ENCODE measurements around the gene YEATS2. TPM values are rescaled to one million over a fixed set of nuclear protein-coding genes. Genes with fewer than 3 reads are reported as not detected.
A peak's percentile ranks its signal among the peaks of the same experiment; 100 is the strongest.
"Not testable (repeated sequence)": the region's sequence is repeated elsewhere in the genome, so short reads cannot be mapped to it uniquely, and the experiment has no call there.

Gene YEATS2
- total and polyA plus RNA-seq, 4 experiments from 2014 or later, result 1.6 to 26.9 (median 16.6) TPM

GRCh38 chr3:183733553-183733952, 36.0 kb downstream of the YEATS2 start:
- Histone ChIP-seq H3K36me3 (ENCODE audit: insufficient read depth, low read length) (peaks cover 31% of the 10 kb centered on the region), H3K4me1 (ENCODE audit: insufficient read depth, low read length) (no peaks in the 10 kb centered on the region), H3K4me3 (ENCODE audit: low read length in 2 of 2) (no peak overlapping the region), H3K9me3 (ENCODE audit: control insufficient read depth in 1 of 2, low read length in 2 of 2) (no peaks in the 10 kb centered on the region), H3K27ac (ENCODE audit: low read depth, low read length) (no peak overlapping the region), H3K27me3 (ENCODE audit: insufficient read depth, low read length) (no peaks in the 10 kb centered on the region)
- H3K4me1 Mint-ChIP-seq, result peaks cover 0 to 6% (median under 1%) of the 10 kb centered on the region in 4 donors
- POLR2A ChIA-PET (ENCODE audit: partially characterized antibody), result no interaction called here
- no peak for DNase-seq
- no peaks in the 10 kb centered on the region for H3K9me3 Mint-ChIP-seq
- intact Hi-C loops (cut with micrococcal nuclease), result no loop called here
- peak overlapping the region in 1 of 7 donors; percentile 1 for H3K27ac Mint-ChIP-seq
- no peak overlapping the region for H3K4me3 Mint-ChIP-seq
- CTCF ChIA-PET (ENCODE audit: partially characterized antibody), result no interaction called here
- peaks cover 71 to 76% of the 10 kb centered on the region in 2 donors for H3K36me3 Mint-ChIP-seq
- no peaks in the 10 kb centered on the region for H3K27me3 Mint-ChIP-seq

- no peak overlapping the region for H3K4me3 ChIP-seq (ENCODE audit: low read length in 2 of 2)
- H3K4me1 ChIP-seq (ENCODE audit: insufficient read depth, low read length), result no peaks in the 10 kb centered on the region
- no peaks in the 10 kb centered on the region for H3K9me3 ChIP-seq (ENCODE audit: control insufficient read depth in 1 of 2, low read length in 2 of 2)
- Mint-ChIP-seq H3K36me3 (peaks cover 64 to 66% of the 10 kb centered on the region in 2 donors), H3K4me3 (no peak overlapping the region), H3K9me3 (no peaks in the 10 kb centered on the region), H3K27ac (peak overlapping the region in 1 of 7 donors; percentile 10), H3K4me1 (peaks cover 0 to 6% (median under 1%) of the 10 kb centered on the region in 4 donors), H3K27me3 (no peaks in the 10 kb centered on the region)
- peaks cover 28% of the 10 kb centered on the region for H3K36me3 ChIP-seq (ENCODE audit: insufficient read depth, low read length)
- POLR2A ChIA-PET (ENCODE audit: partially characterized antibody), result no interaction called here
- no peak for DNase-seq
- intact Hi-C loops (cut with micrococcal nuclease), result no loop called here
- H3K27me3 ChIP-seq (ENCODE audit: insufficient read depth, low read length), result no peaks in the 10 kb centered on the region
- CTCF ChIA-PET (ENCODE audit: partially characterized antibody), result interaction anchor here (1.0 kb wide), 1 partner anchor 262 kb away, joined by 3 read pairs; no protein-coding TSS in a partner anchor
- H3K27ac ChIP-seq (ENCODE audit: low read depth, low read length), result no peak overlapping the region
Observed at GRCh38 chr3:183734750-183735494, 37.3 kb downstream of the YEATS2 start.

GRCh38 chr3:183737116-183737515, 39.5 kb downstream of the YEATS2 start:
- POLR2A ChIA-PET (ENCODE audit: partially characterized antibody), result no interaction called here
- no peak overlapping the region for H3K27ac Mint-ChIP-seq
- H3K4me3 ChIP-seq (ENCODE audit: low read length in 2 of 2), result no peak overlapping the region
- DNase-seq, result no peak
- H3K4me1 Mint-ChIP-seq, result peaks cover 0 to 5% (median 0%) of the 10 kb centered on the region in 4 donors
- no peak overlapping the region for H3K27ac ChIP-seq (ENCODE audit: low read depth, low read length)
- H3K9me3 Mint-ChIP-seq, result no peaks in the 10 kb centered on the region
- peaks cover 28% of the 10 kb centered on the region for H3K36me3 ChIP-seq (ENCODE audit: insufficient read depth, low read length)
- H3K27me3 ChIP-seq (ENCODE audit: insufficient read depth, low read length), result no peaks in the 10 kb centered on the region
- H3K36me3 Mint-ChIP-seq, result peaks cover 55 to 57% of the 10 kb centered on the region in 2 donors
- no peaks in the 10 kb centered on the region for H3K9me3 ChIP-seq (ENCODE audit: control insufficient read depth in 1 of 2, low read length in 2 of 2)
- intact Hi-C loops (cut with micrococcal nuclease), result no loop called here
- no peaks in the 10 kb centered on the region for H3K4me1 ChIP-seq (ENCODE audit: insufficient read depth, low read length)
- no peak overlapping the region for H3K4me3 Mint-ChIP-seq
- H3K27me3 Mint-ChIP-seq, result no peaks in the 10 kb centered on the region
- CTCF ChIA-PET (ENCODE audit: partially characterized antibody), result no interaction called here

GRCh38 chr3:183740154-183740553, 42.6 kb downstream of the YEATS2 start:
- H3K4me3 Mint-ChIP-seq; POLR2A ChIA-PET (ENCODE audit: partially characterized antibody); CTCF ChIA-PET (ENCODE audit: partially characterized antibody); H3K4me1 Mint-ChIP-seq; H3K4me3 ChIP-seq (ENCODE audit: low read length in 2 of 2); H3K9me3 ChIP-seq (ENCODE audit: control insufficient read depth in 1 of 2, low read length in 2 of 2); H3K27ac ChIP-seq (ENCODE audit: low read depth, low read length); H3K9me3 Mint-ChIP-seq; H3K27me3 Mint-ChIP-seq; H3K4me1 ChIP-seq (ENCODE audit: insufficient read depth, low read length); DNase-seq; H3K27me3 ChIP-seq (ENCODE audit: insufficient read depth, low read length); intact Hi-C loops (cut with micrococcal nuclease): not testable (repeated sequence)
- Mint-ChIP-seq H3K27ac (peak overlapping the region in 2 of 7 donors; percentile 14 to 65), H3K36me3 (peaks cover 38 to 39% of the 10 kb centered on the region in 2 donors)
- H3K36me3 ChIP-seq (ENCODE audit: insufficient read depth, low read length), result peaks cover 21% of the 10 kb centered on the region

- Histone ChIP-seq H3K27ac (ENCODE audit: low read depth, low read length) (no peak overlapping the region), H3K4me3 (ENCODE audit: low read length in 2 of 2) (no peak overlapping the region), H3K9me3 (ENCODE audit: control insufficient read depth in 1 of 2, low read length in 2 of 2) (no peaks in the 10 kb centered on the region), H3K27me3 (ENCODE audit: insufficient read depth, low read length) (no peaks in the 10 kb centered on the region), H3K36me3 (ENCODE audit: insufficient read depth, low read length) (no peaks in the 10 kb centered on the region), H3K4me1 (ENCODE audit: insufficient read depth, low read length) (no peaks in the 10 kb centered on the region)
- no peaks in the 10 kb centered on the region for H3K9me3 Mint-ChIP-seq
- intact Hi-C loops (cut with micrococcal nuclease), result no loop called here
- no peak for DNase-seq
- H3K27me3 Mint-ChIP-seq, result no peaks in the 10 kb centered on the region
- H3K27ac Mint-ChIP-seq, result no peak overlapping the region
- ChIA-PET CTCF (ENCODE audit: partially characterized antibody) (no interaction called here), POLR2A (ENCODE audit: partially characterized antibody) (no interaction called here)
- peaks cover 29 to 32% of the 10 kb centered on the region in 2 donors for H3K36me3 Mint-ChIP-seq
- no peaks in the 10 kb centered on the region for H3K4me1 Mint-ChIP-seq
- no peak overlapping the region for H3K4me3 Mint-ChIP-seq
Observed at GRCh38 chr3:183743231-183743630, 45.6 kb downstream of the YEATS2 start.

- no peaks in the 10 kb centered on the region for H3K27me3 Mint-ChIP-seq
- ChIA-PET CTCF (ENCODE audit: partially characterized antibody) (no interaction called here), POLR2A (ENCODE audit: partially characterized antibody) (no interaction called here)
- no peaks in the 10 kb centered on the region for H3K36me3 ChIP-seq (ENCODE audit: insufficient read depth, low read length)
- no peaks in the 10 kb centered on the region for H3K9me3 Mint-ChIP-seq
- intact Hi-C loops (cut with micrococcal nuclease), result no loop called here
- H3K4me1 Mint-ChIP-seq, result no peaks in the 10 kb centered on the region
- peaks cover 37 to 42% of the 10 kb centered on the region in 2 donors for H3K36me3 Mint-ChIP-seq
- no peaks in the 10 kb centered on the region for H3K9me3 ChIP-seq (ENCODE audit: control insufficient read depth in 1 of 2, low read length in 2 of 2)
- no peak overlapping the region for H3K4me3 Mint-ChIP-seq
- peak overlapping the region in 2 of 7 donors; percentile 48 to 67 for H3K27ac Mint-ChIP-seq
- no peak for DNase-seq
- no peak overlapping the region for H3K4me3 ChIP-seq (ENCODE audit: low read length in 2 of 2)
- H3K4me1 ChIP-seq (ENCODE audit: insufficient read depth, low read length), result no peaks in the 10 kb centered on the region
- no peaks in the 10 kb centered on the region for H3K27me3 ChIP-seq (ENCODE audit: insufficient read depth, low read length)
- H3K27ac ChIP-seq (ENCODE audit: low read depth, low read length), result no peak overlapping the region
Observed at GRCh38 chr3:183745300-183746098, 47.9 kb downstream of the YEATS2 start.

- H3K36me3 ChIP-seq (ENCODE audit: insufficient read depth, low read length), result peaks cover 34% of the 10 kb centered on the region
- Mint-ChIP-seq H3K36me3 (peaks cover 43 to 62% of the 10 kb centered on the region in 2 donors), H3K27ac (peak overlapping the region in 1 of 7 donors; percentile 31), H3K4me1 (no peaks in the 10 kb centered on the region), H3K27me3 (no peaks in the 10 kb centered on the region), H3K9me3 (no peaks in the 10 kb centered on the region), H3K4me3 (no peak overlapping the region)
- ChIA-PET CTCF (ENCODE audit: partially characterized antibody) (interaction anchor here (0.8 to 1.3 kb wide), 2 partner anchors 13 to 38 kb away, joined by 3 to 4 read pairs; no protein-coding TSS in a partner anchor), POLR2A (ENCODE audit: partially characterized antibody) (no interaction called here)
- no peaks in the 10 kb centered on the region for H3K27me3 ChIP-seq (ENCODE audit: insufficient read depth, low read length)
- no peaks in the 10 kb centered on the region for H3K9me3 ChIP-seq (ENCODE audit: control insufficient read depth in 1 of 2, low read length in 2 of 2)
- intact Hi-C loops (cut with micrococcal nuclease), result no loop called here
- no peak for DNase-seq
- no peaks in the 10 kb centered on the region for H3K4me1 ChIP-seq (ENCODE audit: insufficient read depth, low read length)
- H3K27ac ChIP-seq (ENCODE audit: low read depth, low read length), result no peak overlapping the region
- no peak overlapping the region for H3K4me3 ChIP-seq (ENCODE audit: low read length in 2 of 2)
Observed at GRCh38 chr3:183754052-183754451, 56.5 kb downstream of the YEATS2 start.
